SK-MEL-5 (cell line): ENCODE measurements around the gene TNS1. TPM values are rescaled to one million over a fixed set of nuclear protein-coding genes. Genes with fewer than 3 reads are reported as not detected.

ENCODE experiments used
- DNase-seq: peaks from one replicate; pipeline ENCODE4 v3.0.0-alpha.2; 2016; ENCODE audit warnings: low read depth, low spot score
- in situ Hi-C: cut with HindIII; loops from 2 replicates; pipeline ENCODE4 v1.10.0; 2016; ENCODE audit warnings: low sequenced_read_pairs, high pct_unique_total_duplicates, low pct_unique_long_range_greater_than_20kb
- total RNA-seq: library from RNA; depleted of rRNA; stranded (reverse); fragments of >200 nt; shearing (Covaris generic); gene quantifications from 2 replicates; pipeline ENCODE4 v1.2.3, GENCODE V29; 2014

Gene TNS1
- total RNA-seq, 1 experiment from 2014 or later: 2.2 TPM

- in situ Hi-C loops: no loop called here
These were observed 68.3 kb downstream of the TNS1 start for GRCh38 chr2:217934321-217935131.

GRCh38 chr2:217933617-217933993 is 69.2 kb downstream of the TNS1 start:
- DNase-seq: no peak
- in situ Hi-C loops: no loop called here

More at GRCh38 chr2:217934321-217935131, 68.3 kb downstream of the TNS1 start:
- no peak for DNase-seq

GRCh38 chr2:217932803-217933616 is 69.8 kb downstream of the TNS1 start:
- DNase-seq: no peak
- in situ Hi-C loops: no loop called here

GRCh38 chr2:217931846-217932560 is 70.8 kb downstream of the TNS1 start:
- DNase-seq: no peak
- in situ Hi-C loops: no loop called here

GRCh38 chr2:217930761-217931563 is 71.8 kb downstream of the TNS1 start:
- in situ Hi-C loops: no loop called here

GRCh38 chr2:217929757-217930707 is 72.8 kb downstream of the TNS1 start:
- no peak for DNase-seq
- in situ Hi-C loops: no loop called here

More at GRCh38 chr2:217930761-217931563, 71.8 kb downstream of the TNS1 start:
- DNase-seq: no peak

- no peak for DNase-seq
- in situ Hi-C loops: no loop called here
These were observed 73.5 kb downstream of the TNS1 start for GRCh38 chr2:217929272-217929671.

GRCh38 chr2:217928324-217929181 is 74.2 kb downstream of the TNS1 start:
- DNase-seq: no peak

GRCh38 chr2:217927601-217928323 is 75.0 kb downstream of the TNS1 start:
- in situ Hi-C loops: no loop called here
- DNase-seq: no peak

More at GRCh38 chr2:217928324-217929181, 74.2 kb downstream of the TNS1 start:
- in situ Hi-C loops: no loop called here

- in situ Hi-C loops: no loop called here
- DNase-seq: no peak
These were observed 76.0 kb downstream of the TNS1 start for GRCh38 chr2:217926801-217927200.

GRCh38 chr2:217924346-217924901 is 78.4 kb downstream of the TNS1 start:
- no peak for DNase-seq
- in situ Hi-C loops: no loop called here

GRCh38 chr2:217923007-217923686 is 79.6 kb downstream of the TNS1 start:
- DNase-seq: no peak
- in situ Hi-C loops: no loop called here

- in situ Hi-C loops: no loop called here
- no peak for DNase-seq
These were observed 80.4 kb downstream of the TNS1 start for GRCh38 chr2:217922101-217923006.
